KMS-11 (cell line): ENCODE results near the gene FHIT.

Source experiments
- H2AFZ ChIP-seq: fragments of 200-600 bp; sonication (generic); 2 replicates; pipeline ENCODE4 v1.6.1; 2016; ENCODE audit warnings: antibody characterized with exemption, mixed run types, low read depth
- H3K27ac ChIP-seq: fragments of 200-600 bp; sonication (generic); 2 replicates; pipeline ENCODE4 v1.6.1; 2016; ENCODE audit warnings: mild to moderate bottlenecking, mixed run types
- H3K27me3 ChIP-seq: fragments of 200-600 bp; sonication (generic); 2 replicates; pipeline ENCODE4 v1.6.1; 2017; ENCODE audit warnings: mild to moderate bottlenecking, low read depth, mixed run types, moderate library complexity; ENCODE audit not compliant: insufficient read depth
- H3K36me3 ChIP-seq: fragments of 200-600 bp; sonication (generic); 2 replicates; pipeline ENCODE4 v1.6.1; 2017; ENCODE audit warnings: mild to moderate bottlenecking, mixed run types; ENCODE audit not compliant: insufficient read depth
- H3K4me1 ChIP-seq: fragments of 200-600 bp; sonication (generic); 2 replicates; pipeline ENCODE4 v1.6.1; 2016; ENCODE audit warnings: mild to moderate bottlenecking, low read depth, mixed run types; ENCODE audit not compliant: poor library complexity, severe bottlenecking
- H3K4me2 ChIP-seq: fragments of 200-600 bp; sonication (generic); 2 replicates; pipeline ENCODE4 v1.7.0; 2016; ENCODE audit warnings: mild to moderate bottlenecking, mixed run types
- H3K4me3 ChIP-seq: fragments of 200-600 bp; sonication (generic); IDR thresholded peaks from 2 replicates; pipeline ENCODE4 v1.6.1; 2017; ENCODE audit warnings: low read depth, low read length, mixed read lengths; ENCODE audit not compliant: insufficient read depth
- H3K79me2 ChIP-seq: fragments of 200-600 bp; sonication (generic); 2 replicates; pipeline ENCODE4 v1.6.1; 2016; ENCODE audit warnings: low read depth, mixed run types; ENCODE audit not compliant: insufficient read depth
- H3K9ac ChIP-seq: fragments of 200-600 bp; sonication (generic); 2 replicates; pipeline ENCODE4 v1.6.1; 2016; ENCODE audit warnings: mild to moderate bottlenecking, mixed run types
- H4K20me1 ChIP-seq: fragments of 200-600 bp; sonication (generic); 2 replicates; pipeline ENCODE4 v1.6.1; 2016; ENCODE audit warnings: mild to moderate bottlenecking, mixed run types; ENCODE audit not compliant: insufficient read depth
- TF ChIP-seq, protein P1 (sequence below): fragments of 200-600 bp; sonication (generic); conservative IDR thresholded peaks from 2 replicates; pipeline ENCODE4 v1.6.1; 2017; ENCODE audit warnings: low read depth, mild to moderate bottlenecking, antibody characterized with exemption, low read length, moderate library complexity, mixed read lengths

FHIT gene

GRCh38 chr3:60610441-60611112, 640.7 kb downstream of the FHIT start:
- TF ChIP-seq, protein P1, sequence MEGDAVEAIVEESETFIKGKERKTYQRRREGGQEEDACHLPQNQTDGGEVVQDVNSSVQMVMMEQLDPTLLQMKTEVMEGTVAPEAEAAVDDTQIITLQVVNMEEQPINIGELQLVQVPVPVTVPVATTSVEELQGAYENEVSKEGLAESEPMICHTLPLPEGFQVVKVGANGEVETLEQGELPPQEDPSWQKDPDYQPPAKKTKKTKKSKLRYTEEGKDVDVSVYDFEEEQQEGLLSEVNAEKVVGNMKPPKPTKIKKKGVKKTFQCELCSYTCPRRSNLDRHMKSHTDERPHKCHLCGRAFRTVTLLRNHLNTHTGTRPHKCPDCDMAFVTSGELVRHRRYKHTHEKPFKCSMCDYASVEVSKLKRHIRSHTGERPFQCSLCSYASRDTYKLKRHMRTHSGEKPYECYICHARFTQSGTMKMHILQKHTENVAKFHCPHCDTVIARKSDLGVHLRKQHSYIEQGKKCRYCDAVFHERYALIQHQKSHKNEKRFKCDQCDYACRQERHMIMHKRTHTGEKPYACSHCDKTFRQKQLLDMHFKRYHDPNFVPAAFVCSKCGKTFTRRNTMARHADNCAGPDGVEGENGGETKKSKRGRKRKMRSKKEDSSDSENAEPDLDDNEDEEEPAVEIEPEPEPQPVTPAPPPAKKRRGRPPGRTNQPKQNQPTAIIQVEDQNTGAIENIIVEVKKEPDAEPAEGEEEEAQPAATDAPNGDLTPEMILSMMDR: no peak
- no peak overlapping the region for H3K27ac ChIP-seq
- H3K4me1 ChIP-seq: no peaks in the 10 kb centered on the region
- no peaks in the 10 kb centered on the region for H3K79me2 ChIP-seq
- H3K9ac ChIP-seq: no peak overlapping the region
- H3K4me3 ChIP-seq: no peak overlapping the region
- H4K20me1 ChIP-seq: no peaks in the 10 kb centered on the region
- no peak overlapping the region for H2AFZ ChIP-seq
- no peaks in the 10 kb centered on the region for H3K36me3 ChIP-seq
- H3K27me3 ChIP-seq: no peaks in the 10 kb centered on the region
- no peak overlapping the region for H3K4me2 ChIP-seq

- TF ChIP-seq, protein P1: no peak
- Histone ChIP-seq H3K4me2 (no peak overlapping the region), H3K4me1 (no peaks in the 10 kb centered on the region)
Measured at GRCh38 chr3:60609446-60609845, 641.8 kb downstream of the FHIT start.

DNA sequence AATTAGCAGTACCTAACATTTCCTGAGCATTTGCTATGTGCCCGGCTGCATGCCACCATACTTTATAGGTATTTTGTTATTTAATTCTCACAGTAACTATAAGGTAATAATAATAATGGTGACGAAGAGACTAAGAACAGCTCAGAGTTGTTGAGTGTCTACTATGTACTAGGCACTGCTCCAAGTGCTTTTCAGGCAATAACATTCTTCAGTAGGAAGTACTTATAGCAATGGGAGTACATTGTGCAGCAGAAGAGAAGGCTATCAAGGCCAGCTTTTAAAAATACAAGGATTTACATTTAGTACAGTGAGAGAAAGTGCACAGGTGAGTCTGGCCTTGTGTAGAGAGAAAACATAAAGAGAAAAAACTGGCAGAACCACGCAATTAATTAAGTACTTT, 647.4 kb downstream of the FHIT start:
- H3K27me3 ChIP-seq: no peaks in the 10 kb centered on the region
- no peaks in the 10 kb centered on the region for H3K4me1 ChIP-seq
- H3K79me2 ChIP-seq: no peaks in the 10 kb centered on the region
- H2AFZ ChIP-seq: no peak overlapping the region
- H3K27ac ChIP-seq: no peak overlapping the region
- TF ChIP-seq, protein P1: no peak
- H4K20me1 ChIP-seq: no peaks in the 10 kb centered on the region
- no peak overlapping the region for H3K4me2 ChIP-seq
- H3K36me3 ChIP-seq: no peaks in the 10 kb centered on the region
- H3K4me3 ChIP-seq: no peak overlapping the region
- no peak overlapping the region for H3K9ac ChIP-seq

More at GRCh38 chr3:60609446-60609845, 641.8 kb downstream of the FHIT start:
- Histone ChIP-seq H3K36me3 (no peaks in the 10 kb centered on the region), H3K27me3 (no peaks in the 10 kb centered on the region), H3K27ac (no peak overlapping the region), H4K20me1 (no peaks in the 10 kb centered on the region), H2AFZ (no peak overlapping the region), H3K79me2 (no peaks in the 10 kb centered on the region), H3K9ac (no peak overlapping the region), H3K4me3 (no peak overlapping the region)

- H3K27ac ChIP-seq: no peak overlapping the region
Measured at GRCh38 chr3:60600848-60601247, 650.4 kb downstream of the FHIT start.

More at GRCh38 chr3:60600848-60601247, 650.4 kb downstream of the FHIT start:
- H3K4me1 ChIP-seq: no peaks in the 10 kb centered on the region
- no peaks in the 10 kb centered on the region for H3K27me3 ChIP-seq
- TF ChIP-seq, protein P1: no peak
- H3K4me2 ChIP-seq: no peak overlapping the region
- no peaks in the 10 kb centered on the region for H4K20me1 ChIP-seq
- H2AFZ ChIP-seq: no peak overlapping the region
- no peak overlapping the region for H3K9ac ChIP-seq
- H3K79me2 ChIP-seq: no peaks in the 10 kb centered on the region
- no peak overlapping the region for H3K4me3 ChIP-seq
- H3K36me3 ChIP-seq: no peaks in the 10 kb centered on the region
